Activated CD8-positive, alpha-beta T cell treated with anti-CD3 and anti-CD28 coated beads for 36 hours (primary cell): Measurements from ENCODE around the gene ABCG1. TPM values are rescaled to one million over a fixed set of nuclear protein-coding genes. Genes with fewer than 3 reads are reported as not detected.

Experiments used
- ATAC-seq: fragments of 200-7000 bp; cut with Tn5 transposase; one replicate; pipeline ENCODE4 v1.10.0; 2021; ENCODE audit warnings: mild to moderate bottlenecking, moderate library complexity
- CTCF ChIA-PET: fragments of 350-600 bp; sonication (Branson Sonifier 250); formaldehyde crosslinking; loops from one replicate; lab custom pipeline; 2021; ENCODE audit warnings: antibody characterized with exemption; lab: Charles Lee
- POLR2A ChIA-PET: fragments of 350-600 bp; sonication (Branson Sonifier 250); formaldehyde crosslinking; loops from one replicate; lab custom pipeline; 2021; ENCODE audit warnings: antibody characterized with exemption; lab: Charles Lee
- DNase-seq: peaks from one replicate; pipeline ENCODE4 v3.0.0-alpha.2; 2020
- H3K27ac Mint-ChIP-seq: one replicate; pipeline ENCODE4 v1.8.0; 2021; ENCODE audit warnings: mild to moderate bottlenecking, mixed read lengths
- H3K27me3 Mint-ChIP-seq: one replicate; pipeline ENCODE4 v1.8.0; 2021; ENCODE audit warnings: mixed read lengths
- H3K36me3 Mint-ChIP-seq: one replicate; pipeline ENCODE4 v1.8.0; 2021; ENCODE audit warnings: low read depth, mixed read lengths
- H3K4me1 Mint-ChIP-seq: one replicate; pipeline ENCODE4 v1.8.0; 2021; ENCODE audit warnings: low read depth, mixed read lengths
- H3K4me3 Mint-ChIP-seq: one replicate; pipeline ENCODE4 v1.8.0; 2021; ENCODE audit warnings: mild to moderate bottlenecking, moderate library complexity, mixed read lengths
- H3K9me3 Mint-ChIP-seq: one replicate; pipeline ENCODE4 v1.8.0; 2021; ENCODE audit warnings: mixed read lengths
- intact Hi-C: fragments of 100-400 bp; cut with micrococcal nuclease; formaldehyde crosslinking; loops from one replicate; pipeline ENCODE4 v1.10.0; 2022
- total RNA-seq, 2 experiments: library from RNA; stranded (reverse); gene quantifications; one replicate each; pipeline ENCODE4 v1.2.3, GENCODE V29; 2021
- TF ChIP-seq, protein P1 (sequence below): fragments of 200-600 bp; IDR thresholded peaks from one replicate; pipeline ENCODE4 v1.8.0; 2022; ENCODE audit warnings: antibody characterized with exemption, mild to moderate bottlenecking

The ABCG1 gene
- total RNA-seq, 2 experiments from 2014 or later, result 12.1 to 12.7 TPM

DNA sequence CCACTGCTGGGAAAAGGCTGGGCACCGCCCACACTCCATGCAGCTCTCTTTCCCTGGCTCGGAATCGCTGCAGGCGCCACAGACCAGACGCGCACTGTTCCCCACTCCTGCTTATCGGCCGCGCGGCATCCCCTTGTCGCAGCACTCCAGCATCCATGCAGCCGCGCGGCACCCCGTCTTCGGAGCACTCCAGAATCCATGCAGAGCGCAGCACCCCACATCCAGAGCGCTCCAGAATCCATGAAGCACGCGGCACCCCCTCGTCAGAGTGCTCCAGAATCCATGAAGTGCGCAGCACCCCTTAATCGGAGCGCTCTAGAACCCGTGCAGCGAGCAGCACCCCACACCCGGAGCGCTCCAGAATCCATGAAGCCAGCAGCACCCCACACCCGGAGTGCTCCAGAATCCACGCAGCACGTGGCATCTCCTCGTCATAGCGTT lies 86.8 kb downstream of the ABCG1 start:
- Mint-ChIP-seq H3K4me1 (peaks cover 2% of the 10 kb centered on the region), H3K27ac (no peak overlapping the region), H3K9me3 (no peaks in the 10 kb centered on the region), H3K36me3 (no peaks in the 10 kb centered on the region), H3K27me3 (no peaks in the 10 kb centered on the region), H3K4me3 (no peak overlapping the region)
- DNase-seq, result no peak
- TF ChIP-seq, protein P1, sequence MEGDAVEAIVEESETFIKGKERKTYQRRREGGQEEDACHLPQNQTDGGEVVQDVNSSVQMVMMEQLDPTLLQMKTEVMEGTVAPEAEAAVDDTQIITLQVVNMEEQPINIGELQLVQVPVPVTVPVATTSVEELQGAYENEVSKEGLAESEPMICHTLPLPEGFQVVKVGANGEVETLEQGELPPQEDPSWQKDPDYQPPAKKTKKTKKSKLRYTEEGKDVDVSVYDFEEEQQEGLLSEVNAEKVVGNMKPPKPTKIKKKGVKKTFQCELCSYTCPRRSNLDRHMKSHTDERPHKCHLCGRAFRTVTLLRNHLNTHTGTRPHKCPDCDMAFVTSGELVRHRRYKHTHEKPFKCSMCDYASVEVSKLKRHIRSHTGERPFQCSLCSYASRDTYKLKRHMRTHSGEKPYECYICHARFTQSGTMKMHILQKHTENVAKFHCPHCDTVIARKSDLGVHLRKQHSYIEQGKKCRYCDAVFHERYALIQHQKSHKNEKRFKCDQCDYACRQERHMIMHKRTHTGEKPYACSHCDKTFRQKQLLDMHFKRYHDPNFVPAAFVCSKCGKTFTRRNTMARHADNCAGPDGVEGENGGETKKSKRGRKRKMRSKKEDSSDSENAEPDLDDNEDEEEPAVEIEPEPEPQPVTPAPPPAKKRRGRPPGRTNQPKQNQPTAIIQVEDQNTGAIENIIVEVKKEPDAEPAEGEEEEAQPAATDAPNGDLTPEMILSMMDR, result no peak
- POLR2A ChIA-PET, result no interaction called here
- CTCF ChIA-PET, result no interaction called here
- ATAC-seq, result no peak
- intact Hi-C loops, result no loop called here

DNA sequence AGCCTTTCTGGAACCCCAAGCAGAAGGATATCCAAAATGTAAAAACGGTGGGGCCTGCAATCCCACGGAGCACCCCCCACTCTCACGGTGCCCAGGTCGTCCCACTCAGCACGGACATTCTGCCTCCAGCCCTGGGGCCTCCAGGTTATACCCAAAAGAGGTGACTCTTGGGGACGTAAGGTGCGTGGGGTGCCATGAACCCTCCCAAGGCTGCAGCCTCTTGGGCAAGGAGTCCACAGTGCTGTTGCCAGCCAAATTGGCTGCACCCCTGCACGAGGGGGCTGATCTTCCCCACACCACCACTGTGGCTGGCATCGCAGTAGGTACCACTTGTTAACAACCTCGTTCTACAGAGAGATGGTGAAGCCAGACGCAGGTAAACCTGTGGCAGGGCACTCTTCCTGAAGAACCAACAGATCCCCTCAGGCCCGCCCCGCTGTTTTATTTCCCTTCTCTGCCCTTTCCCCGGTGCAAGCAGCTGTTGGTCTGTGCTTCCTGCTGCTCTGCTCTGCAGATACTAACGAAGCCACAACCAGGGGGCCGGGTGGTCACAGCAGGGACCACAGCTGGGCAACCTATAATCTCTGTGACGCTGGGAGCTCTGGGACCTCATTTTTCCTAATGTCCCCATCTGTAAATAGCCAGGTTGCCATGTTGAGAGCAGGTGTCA lies 87.6 kb downstream of the ABCG1 start:
- H3K36me3 Mint-ChIP-seq, result no peaks in the 10 kb centered on the region
- intact Hi-C loops, result no loop called here
- DNase-seq (no peak), ATAC-seq (no peak)
- no peaks in the 10 kb centered on the region for H3K27me3 Mint-ChIP-seq
- no peak overlapping the region for H3K4me3 Mint-ChIP-seq
- no peak overlapping the region for H3K27ac Mint-ChIP-seq
- TF ChIP-seq, protein P1, result no peak
- ChIA-PET POLR2A (no interaction called here), CTCF (interaction anchor here (0.9 kb wide), 1 partner anchor 48 kb away, joined by 3 read pairs; no protein-coding TSS in a partner anchor)
- no peaks in the 10 kb centered on the region for H3K9me3 Mint-ChIP-seq
- H3K4me1 Mint-ChIP-seq, result peaks cover 2% of the 10 kb centered on the region

DNA sequence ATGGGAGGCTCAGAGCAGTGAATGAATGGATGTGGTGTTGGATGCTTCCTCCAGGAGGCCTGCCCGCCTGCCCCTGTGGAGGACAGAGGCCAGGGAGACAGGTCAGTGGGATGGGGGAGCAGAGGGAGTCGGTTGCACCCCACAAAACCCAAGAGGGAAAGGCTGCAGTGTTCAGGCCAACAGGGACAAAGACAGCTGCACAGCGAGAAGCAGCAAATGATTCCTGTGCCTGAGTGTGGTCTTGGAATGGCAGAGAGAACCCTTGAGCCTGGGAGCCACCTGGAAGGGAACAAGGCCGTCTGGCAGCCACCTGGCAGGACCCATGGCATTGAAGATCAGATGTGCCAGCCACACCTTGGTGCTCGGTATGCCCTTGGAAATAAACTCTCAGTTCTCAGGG lies 88.2 kb downstream of the ABCG1 start:
- Mint-ChIP-seq H3K36me3 (no peaks in the 10 kb centered on the region), H3K27me3 (no peaks in the 10 kb centered on the region), H3K9me3 (no peaks in the 10 kb centered on the region), H3K4me3 (no peak overlapping the region), H3K4me1 (peaks cover 2% of the 10 kb centered on the region), H3K27ac (no peak overlapping the region)
- DNase-seq (no peak), ATAC-seq (no peak)
- TF ChIP-seq, protein P1, result no peak
- ChIA-PET POLR2A (no interaction called here), CTCF (interaction anchor here (0.9 kb wide), 1 partner anchor 48 kb away, joined by 3 read pairs; no protein-coding TSS in a partner anchor)
- intact Hi-C loops, result no loop called here

DNA sequence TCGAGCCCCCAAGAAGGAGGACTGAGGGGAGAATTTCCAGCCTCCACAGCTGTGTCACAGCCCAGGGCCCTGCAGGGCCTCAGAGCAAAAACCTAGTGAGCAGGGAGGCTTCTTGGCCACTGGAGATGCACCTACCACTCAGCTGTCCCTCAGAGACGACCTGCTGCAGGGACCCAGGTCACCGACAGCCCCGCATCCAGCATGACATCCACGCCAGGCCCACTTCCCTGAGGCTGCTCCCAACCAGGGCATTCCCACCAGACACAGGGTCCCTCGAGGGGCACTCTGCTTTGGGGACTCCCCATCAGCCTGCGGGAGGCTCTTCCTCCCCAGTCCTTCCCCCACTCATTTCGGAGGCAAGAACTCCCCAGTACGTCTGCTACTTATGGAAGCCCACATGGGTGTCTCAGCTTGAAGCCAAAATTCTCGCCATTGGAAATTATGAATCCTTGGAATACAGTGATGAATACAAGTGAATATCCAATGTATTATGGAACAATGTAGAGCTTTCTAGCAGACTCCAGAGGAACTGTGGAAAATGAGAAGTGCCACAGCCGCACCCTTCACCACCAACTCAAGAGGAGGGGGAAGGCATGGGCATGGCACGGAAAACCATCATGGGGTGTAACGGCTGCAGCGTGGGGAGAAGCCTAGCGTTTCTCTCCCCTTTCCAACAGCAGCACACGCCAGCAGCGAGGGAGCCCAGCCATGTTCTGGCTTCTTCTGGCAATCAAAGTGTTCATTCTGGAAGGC lies 89.4 kb downstream of the ABCG1 start:
- TF ChIP-seq, protein P1, result no peak
- DNase-seq (no peak), ATAC-seq (no peak)
- intact Hi-C loops, result no loop called here
- ChIA-PET POLR2A (no interaction called here), CTCF (interaction anchor here (1.1 to 4.5 kb wide), 11 partner anchors 8 to 220 kb away, joined by 3 to 47 read pairs (median 11); no protein-coding TSS in a partner anchor)
- no peaks in the 10 kb centered on the region for H3K36me3 Mint-ChIP-seq
- no peak overlapping the region for H3K4me3 Mint-ChIP-seq
- H3K27me3 Mint-ChIP-seq, result no peaks in the 10 kb centered on the region
- H3K9me3 Mint-ChIP-seq, result no peaks in the 10 kb centered on the region
- H3K4me1 Mint-ChIP-seq, result peaks cover 2% of the 10 kb centered on the region
- no peak overlapping the region for H3K27ac Mint-ChIP-seq
